ENCODE data around the gene EHD2. TPM values are rescaled to one million over a fixed set of nuclear protein-coding genes. Genes with fewer than 3 reads are reported as not detected.
"Not testable (repeated sequence)": the region's sequence is repeated elsewhere in the genome, so short reads cannot be mapped to it uniquely, and the experiment has no call there.

The EHD2 gene
- total RNA-seq, 2 experiments from 2014 or later = 0.34 TPM; not detected in 1

- no peak for ATAC-seq
- H3K4me3 Mint-ChIP-seq = no peak overlapping the region
- no peaks in the 10 kb centered on the region for H3K36me3 Mint-ChIP-seq (ENCODE audit: low read depth)
- H3K4me1 Mint-ChIP-seq (ENCODE audit: low read depth) = peaks cover 3% of the 10 kb centered on the region
- H3K27ac Mint-ChIP-seq = no peak overlapping the region
- CTCF ChIA-PET = interaction anchor here (1.2 to 2.3 kb wide), 3 partner anchors 13 to 54 kb away, joined by 3 to 11 read pairs (median 7); no protein-coding TSS in a partner anchor
- POLR2A ChIA-PET = no interaction called here
- peaks cover 6% of the 10 kb centered on the region for H3K27me3 Mint-ChIP-seq (ENCODE audit: low read depth)
- DNase-seq = no peak
- no peaks in the 10 kb centered on the region for H3K9me3 Mint-ChIP-seq (ENCODE audit: insufficient read depth)
These were observed 53.1 kb downstream of the EHD2 start for GRCh38 chr19:47766359-47766620.

GRCh38 chr19:47766670-47767069, 53.4 kb downstream of the EHD2 start:
- Mint-ChIP-seq H3K36me3 (ENCODE audit: low read depth) (no peaks in the 10 kb centered on the region), H3K27me3 (ENCODE audit: low read depth) (peaks cover 6% of the 10 kb centered on the region), H3K9me3 (ENCODE audit: insufficient read depth) (no peaks in the 10 kb centered on the region), H3K4me1 (ENCODE audit: low read depth) (peaks cover 3% of the 10 kb centered on the region), H3K4me3 (no peak overlapping the region), H3K27ac (no peak overlapping the region)
- DNase-seq = no peak
- ChIA-PET CTCF (no interaction called here), POLR2A (interaction anchor here (0.8 kb wide), 1 partner anchor 17 kb away, joined by 3 read pairs; no protein-coding TSS in a partner anchor)
- no peak for ATAC-seq

- Mint-ChIP-seq H3K27me3 (ENCODE audit: low read depth) (peaks cover 6% of the 10 kb centered on the region), H3K4me1 (ENCODE audit: low read depth) (peaks cover 3% of the 10 kb centered on the region), H3K36me3 (ENCODE audit: low read depth) (no peaks in the 10 kb centered on the region), H3K9me3 (ENCODE audit: insufficient read depth) (no peaks in the 10 kb centered on the region), H3K27ac (no peak overlapping the region), H3K4me3 (no peak overlapping the region)
- CTCF ChIA-PET = interaction anchor here (0.9 to 1.7 kb wide), 2 partner anchors 23 to 339 kb away, joined by 3 to 8 read pairs; no protein-coding TSS in a partner anchor
- POLR2A ChIA-PET = interaction anchor here (0.6 to 0.8 kb wide), 2 partner anchors 18 to 21 kb away, joined by 3 read pairs; no protein-coding TSS in a partner anchor
- DNase-seq (no peak), ATAC-seq (no peak)
These were observed 54.1 kb downstream of the EHD2 start for GRCh38 chr19:47767349-47767748.

GRCh38 chr19:47768604-47769003, 55.4 kb downstream of the EHD2 start:
- no peaks in the 10 kb centered on the region for H3K36me3 Mint-ChIP-seq (ENCODE audit: low read depth)
- ChIA-PET POLR2A (no interaction called here), CTCF (interaction anchor here (1.7 kb wide), 1 partner anchor 21 kb away, joined by 8 read pairs; no protein-coding TSS in a partner anchor)
- no peak overlapping the region for H3K4me3 Mint-ChIP-seq
- H3K4me1 Mint-ChIP-seq (ENCODE audit: low read depth) = peaks cover 3% of the 10 kb centered on the region
- no peaks in the 10 kb centered on the region for H3K9me3 Mint-ChIP-seq (ENCODE audit: insufficient read depth)
- peaks cover 6% of the 10 kb centered on the region for H3K27me3 Mint-ChIP-seq (ENCODE audit: low read depth)
- DNase-seq (no peak), ATAC-seq (no peak)
- no peak overlapping the region for H3K27ac Mint-ChIP-seq

GRCh38 chr19:47769534-47769933, 56.3 kb downstream of the EHD2 start:
- CTCF ChIA-PET = no interaction called here
- H3K4me3 Mint-ChIP-seq = no peak overlapping the region
- no peaks in the 10 kb centered on the region for H3K9me3 Mint-ChIP-seq (ENCODE audit: insufficient read depth)
- H3K27ac Mint-ChIP-seq = no peak overlapping the region
- peaks cover 6% of the 10 kb centered on the region for H3K27me3 Mint-ChIP-seq (ENCODE audit: low read depth)
- DNase-seq (no peak), ATAC-seq (no peak)
- H3K4me1 Mint-ChIP-seq (ENCODE audit: low read depth) = peaks cover 3% of the 10 kb centered on the region
- POLR2A ChIA-PET = no interaction called here
- no peaks in the 10 kb centered on the region for H3K36me3 Mint-ChIP-seq (ENCODE audit: low read depth)

- POLR2A ChIA-PET; H3K27me3 Mint-ChIP-seq (ENCODE audit: low read depth); H3K9me3 Mint-ChIP-seq (ENCODE audit: insufficient read depth); DNase-seq; ATAC-seq; H3K4me1 Mint-ChIP-seq (ENCODE audit: low read depth); H3K4me3 Mint-ChIP-seq; H3K36me3 Mint-ChIP-seq (ENCODE audit: low read depth); H3K27ac Mint-ChIP-seq; CTCF ChIA-PET: not testable (repeated sequence)
These were observed 58.1 kb downstream of the EHD2 start for GRCh38 chr19:47771291-47771690.

- POLR2A ChIA-PET = interaction anchor here (1.1 kb wide), 1 partner anchor 17 kb away, joined by 3 read pairs; no protein-coding TSS in a partner anchor
- Mint-ChIP-seq H3K4me3 (no peak overlapping the region), H3K36me3 (ENCODE audit: low read depth) (peaks cover 12% of the 10 kb centered on the region), H3K4me1 (ENCODE audit: low read depth) (peaks cover 27% of the 10 kb centered on the region), H3K9me3 (ENCODE audit: insufficient read depth) (no peaks in the 10 kb centered on the region), H3K27me3 (ENCODE audit: low read depth) (no peaks in the 10 kb centered on the region), H3K27ac (no peak overlapping the region)
- CTCF ChIA-PET = no interaction called here
- DNase-seq (no peak), ATAC-seq (no peak)
These were observed 63.3 kb downstream of the EHD2 start for GRCh38 chr19:47776568-47776967.

- H3K4me1 Mint-ChIP-seq (ENCODE audit: low read depth) = peaks cover 30% of the 10 kb centered on the region
- H3K27ac Mint-ChIP-seq = peak overlapping the region; percentile 95
- ChIA-PET POLR2A (interaction anchor here (1.1 kb wide), 1 partner anchor 18 kb away, joined by 3 read pairs; no protein-coding TSS in a partner anchor), CTCF (interaction anchor here (0.9 kb wide), 1 partner anchor 12 kb away, joined by 3 read pairs; no protein-coding TSS in a partner anchor)
- not testable (repeated sequence) for DNase-seq; ATAC-seq; H3K9me3 Mint-ChIP-seq (ENCODE audit: insufficient read depth); H3K27me3 Mint-ChIP-seq (ENCODE audit: low read depth)
- H3K4me3 Mint-ChIP-seq = peak overlapping the region; percentile 97
- peaks cover 20% of the 10 kb centered on the region for H3K36me3 Mint-ChIP-seq (ENCODE audit: low read depth)
These were observed 64.2 kb downstream of the EHD2 start for GRCh38 chr19:47777245-47778048.

- CTCF ChIA-PET = interaction anchor here (0.9 to 1.6 kb wide), 2 partner anchors 10 to 13 kb away, joined by 3 to 5 read pairs; no protein-coding TSS in a partner anchor
- peak; percentile 83 for DNase-seq
- H3K4me1 Mint-ChIP-seq (ENCODE audit: low read depth) = peaks cover 30% of the 10 kb centered on the region
- peak; percentile 95 for ATAC-seq
- peaks cover 25% of the 10 kb centered on the region for H3K36me3 Mint-ChIP-seq (ENCODE audit: low read depth)
- H3K9me3 Mint-ChIP-seq (ENCODE audit: insufficient read depth) = no peaks in the 10 kb centered on the region
- H3K27ac Mint-ChIP-seq = peak within 1 kb of the TSS; percentile 95
- H3K4me3 Mint-ChIP-seq = peak within 1 kb of the TSS; percentile 97
- POLR2A ChIA-PET = interaction anchor here (0.6 kb wide), 1 partner anchor 264 kb away, joined by 3 read pairs; no protein-coding TSS in a partner anchor
- no peaks in the 10 kb centered on the region for H3K27me3 Mint-ChIP-seq (ENCODE audit: low read depth)
These were observed 65.1 kb downstream of the EHD2 start, which contains the start of gene SELENOW for GRCh38 chr19:47778049-47778953. Gene SELENOW, plus strand, starts transcription at chr19:47778703. Its CDS starts 83 bp downstream, at chr19:47778786.

- peak; percentile 30 for DNase-seq
- peaks cover 30% of the 10 kb centered on the region for H3K4me1 Mint-ChIP-seq (ENCODE audit: low read depth)
- peaks cover 29% of the 10 kb centered on the region for H3K36me3 Mint-ChIP-seq (ENCODE audit: low read depth)
- no peak for ATAC-seq
- H3K4me3 Mint-ChIP-seq = peak overlapping the region; percentile 97
- peak overlapping the region; percentile 82 for H3K27ac Mint-ChIP-seq
- ChIA-PET CTCF (interaction anchor here (1.6 kb wide), 1 partner anchor 9 kb away, joined by 5 read pairs; no protein-coding TSS in a partner anchor), POLR2A (no interaction called here)
- no peaks in the 10 kb centered on the region for H3K9me3 Mint-ChIP-seq (ENCODE audit: insufficient read depth)
- H3K27me3 Mint-ChIP-seq (ENCODE audit: low read depth) = no peaks in the 10 kb centered on the region
These were observed 65.7 kb downstream of the EHD2 start for GRCh38 chr19:47778954-47779351.

- Mint-ChIP-seq H3K9me3 (ENCODE audit: insufficient read depth) (no peaks in the 10 kb centered on the region), H3K27me3 (ENCODE audit: low read depth) (no peaks in the 10 kb centered on the region), H3K27ac (peak overlapping the region; percentile 82), H3K4me3 (peak overlapping the region; percentile 97), H3K36me3 (ENCODE audit: low read depth) (peaks cover 35% of the 10 kb centered on the region), H3K4me1 (ENCODE audit: low read depth) (peaks cover 30% of the 10 kb centered on the region)
- POLR2A ChIA-PET = no interaction called here
- ATAC-seq (no peak), DNase-seq (no peak)
- CTCF ChIA-PET = interaction anchor here (1.5 to 2.0 kb wide), 3 partner anchors 8 to 67 kb away, joined by 4 to 9 read pairs (median 5); partner anchors contain the start of gene EHD2
These were observed 66.4 kb downstream of the EHD2 start for GRCh38 chr19:47779524-47780214.

Data from activated CD8-positive, alpha-beta T cell treated with anti-CD3 and anti-CD28 coated beads, Interleukin-2, amount 10 ng/mL, durations not matched to agents 7 days and 5 days (primary cell).